ENCODE measurements around the gene CFAP54.

The CFAP54 gene

DNA sequence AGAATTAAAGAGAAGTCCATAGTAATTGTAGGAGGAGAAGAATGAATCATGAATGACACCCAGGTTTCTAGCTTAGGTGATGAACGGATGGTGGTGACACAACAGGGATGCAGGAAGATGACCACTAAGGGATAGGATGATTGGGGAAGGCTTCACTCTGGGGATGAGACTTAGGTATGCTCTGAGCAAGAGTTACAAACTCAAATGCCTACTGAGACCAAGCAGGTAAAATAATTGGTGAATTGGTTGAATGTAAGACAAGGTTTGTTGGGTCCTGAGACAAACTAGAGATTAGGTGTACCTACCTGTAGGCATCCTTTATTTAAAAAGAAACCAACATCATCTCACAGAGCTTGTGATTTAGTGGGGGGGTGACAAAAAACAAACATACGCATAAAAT lies 116.3 kb downstream of the CFAP54 start:
- no peak overlapping the region for H3K27ac ChIP-seq (ENCODE audit: low read depth, low read length)
- H3K27me3 ChIP-seq (ENCODE audit: control insufficient read depth in 1 of 2, insufficient read depth in 2 of 2, low read length in 2 of 2): no peaks in the 10 kb centered on the region
- H3K4me3 ChIP-seq (ENCODE audit: low read depth in 1 of 2, low read length in 2 of 2): no peak overlapping the region
- no peaks in the 10 kb centered on the region for H3K36me3 ChIP-seq (ENCODE audit: control insufficient read depth in 1 of 2, insufficient read depth in 2 of 2, low read length in 2 of 2)
- no peaks in the 10 kb centered on the region for H3K9me3 ChIP-seq (ENCODE audit: control insufficient read depth in 1 of 2, low read length in 2 of 2)
- no peak overlapping the region for H3K9ac ChIP-seq (ENCODE audit: low read depth in 1 of 2, low read length in 2 of 2)
- H3K4me1 ChIP-seq (ENCODE audit: control insufficient read depth in 1 of 2, insufficient read depth in 2 of 2, low read length in 2 of 2): no peaks in the 10 kb centered on the region

DNA sequence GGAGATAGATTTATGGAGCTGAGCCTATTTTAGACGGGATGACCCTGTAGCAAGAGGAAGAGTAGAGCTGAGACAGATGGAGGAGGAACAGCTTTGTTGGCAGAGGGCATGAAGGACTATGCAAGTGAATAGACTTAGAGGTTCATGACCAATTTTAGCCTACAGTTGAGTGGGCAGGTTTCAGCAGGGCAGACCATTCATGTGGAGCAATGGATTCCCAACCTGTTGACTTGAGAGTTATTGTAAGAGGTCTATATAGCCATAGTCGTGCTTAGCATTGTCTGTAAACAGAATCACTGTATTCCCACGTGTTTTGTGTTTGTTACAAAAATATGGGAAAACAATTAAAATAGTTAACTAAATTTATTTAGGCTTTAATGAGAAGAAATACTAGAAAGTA lies 116.8 kb downstream of the CFAP54 start:
- Histone ChIP-seq H3K9ac (ENCODE audit: low read depth in 1 of 2, low read length in 2 of 2) (no peak overlapping the region), H3K4me3 (ENCODE audit: low read depth in 1 of 2, low read length in 2 of 2) (no peak overlapping the region), H3K27ac (ENCODE audit: low read depth, low read length) (no peak overlapping the region), H3K4me1 (ENCODE audit: control insufficient read depth in 1 of 2, insufficient read depth in 2 of 2, low read length in 2 of 2) (no peaks in the 10 kb centered on the region), H3K36me3 (ENCODE audit: control insufficient read depth in 1 of 2, insufficient read depth in 2 of 2, low read length in 2 of 2) (no peaks in the 10 kb centered on the region), H3K27me3 (ENCODE audit: control insufficient read depth in 1 of 2, insufficient read depth in 2 of 2, low read length in 2 of 2) (no peaks in the 10 kb centered on the region), H3K9me3 (ENCODE audit: control insufficient read depth in 1 of 2, low read length in 2 of 2) (no peaks in the 10 kb centered on the region)

DNA sequence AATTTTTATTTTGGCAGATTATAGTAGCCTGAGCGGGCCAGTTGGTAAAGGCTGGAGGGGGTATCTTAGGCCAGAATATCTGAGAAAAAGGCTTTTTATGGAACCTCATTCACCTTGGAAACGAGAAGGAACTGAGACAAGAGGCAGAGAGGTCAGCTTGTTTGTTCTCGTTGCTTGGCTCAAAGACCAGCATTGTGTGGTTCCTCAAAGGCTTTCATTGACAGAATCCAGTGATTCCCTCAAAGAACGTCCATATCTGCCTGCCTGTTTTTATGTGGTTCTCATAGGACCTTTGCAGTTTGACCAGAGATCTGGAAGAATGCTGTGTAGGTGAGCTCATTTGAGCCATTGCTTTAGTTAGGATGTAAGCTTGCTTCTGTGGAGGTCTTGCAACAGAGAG lies 117.3 kb downstream of the CFAP54 start:
- Histone ChIP-seq H3K9me3 (ENCODE audit: control insufficient read depth in 1 of 2, low read length in 2 of 2) (no peaks in the 10 kb centered on the region), H3K4me1 (ENCODE audit: control insufficient read depth in 1 of 2, insufficient read depth in 2 of 2, low read length in 2 of 2) (no peaks in the 10 kb centered on the region), H3K4me3 (ENCODE audit: low read depth in 1 of 2, low read length in 2 of 2) (no peak overlapping the region), H3K36me3 (ENCODE audit: control insufficient read depth in 1 of 2, insufficient read depth in 2 of 2, low read length in 2 of 2) (no peaks in the 10 kb centered on the region), H3K27ac (ENCODE audit: low read depth, low read length) (no peak overlapping the region), H3K9ac (ENCODE audit: low read depth in 1 of 2, low read length in 2 of 2) (no peak overlapping the region), H3K27me3 (ENCODE audit: control insufficient read depth in 1 of 2, insufficient read depth in 2 of 2, low read length in 2 of 2) (no peaks in the 10 kb centered on the region)

DNA sequence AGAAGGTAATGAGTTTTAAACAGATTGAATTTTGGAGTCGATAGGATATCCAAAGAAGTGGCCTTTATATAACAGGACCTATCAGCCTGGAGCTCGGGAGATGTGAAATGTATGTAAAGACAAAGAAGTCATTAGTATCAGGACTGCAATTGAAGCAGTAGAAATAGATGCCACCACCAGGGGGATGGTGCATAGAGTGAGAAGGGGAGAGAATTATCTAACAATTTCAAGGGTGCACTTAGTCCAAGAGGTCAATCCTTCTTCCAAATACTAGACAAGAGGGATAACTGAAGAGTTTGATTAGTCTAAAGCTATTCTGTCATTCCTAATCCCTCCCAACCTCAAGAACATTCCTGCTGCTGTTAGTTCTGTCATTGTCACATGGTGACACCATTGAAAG lies 127.8 kb downstream of the CFAP54 start:
- Histone ChIP-seq H3K9ac (ENCODE audit: low read depth in 1 of 2, low read length in 2 of 2) (no peak overlapping the region), H3K4me3 (ENCODE audit: low read depth in 1 of 2, low read length in 2 of 2) (no peak overlapping the region), H3K27me3 (ENCODE audit: control insufficient read depth in 1 of 2, insufficient read depth in 2 of 2, low read length in 2 of 2) (no peaks in the 10 kb centered on the region), H3K27ac (ENCODE audit: low read depth, low read length) (no peak overlapping the region), H3K4me1 (ENCODE audit: control insufficient read depth in 1 of 2, insufficient read depth in 2 of 2, low read length in 2 of 2) (no peaks in the 10 kb centered on the region), H3K36me3 (ENCODE audit: control insufficient read depth in 1 of 2, insufficient read depth in 2 of 2, low read length in 2 of 2) (no peaks in the 10 kb centered on the region), H3K9me3 (ENCODE audit: control insufficient read depth in 1 of 2, low read length in 2 of 2) (no peaks in the 10 kb centered on the region)

DNA sequence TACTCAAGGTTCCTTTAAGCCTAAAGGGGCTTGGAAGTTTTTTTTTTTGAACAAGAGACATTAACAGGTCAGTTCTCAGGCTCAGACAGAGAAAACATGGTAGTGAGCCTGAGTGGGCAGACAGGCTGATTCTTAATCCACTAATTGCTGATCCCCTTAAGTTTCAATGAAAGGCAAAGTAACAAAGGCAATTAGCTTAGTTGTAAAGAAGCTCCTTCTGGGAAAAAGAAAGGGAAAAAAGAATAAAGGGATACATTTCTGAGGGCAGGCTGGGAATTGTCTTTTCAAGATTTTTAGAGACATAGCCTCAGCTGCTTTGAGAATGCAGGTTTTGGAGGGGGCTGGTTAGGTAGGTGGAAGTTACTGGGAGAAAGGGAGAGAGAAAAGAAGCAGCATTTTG lies 133.8 kb downstream of the CFAP54 start:
- Histone ChIP-seq H3K4me1 (ENCODE audit: control insufficient read depth in 1 of 2, insufficient read depth in 2 of 2, low read length in 2 of 2) (no peaks in the 10 kb centered on the region), H3K27me3 (ENCODE audit: control insufficient read depth in 1 of 2, insufficient read depth in 2 of 2, low read length in 2 of 2) (no peaks in the 10 kb centered on the region), H3K27ac (ENCODE audit: low read depth, low read length) (no peak overlapping the region), H3K9me3 (ENCODE audit: control insufficient read depth in 1 of 2, low read length in 2 of 2) (no peaks in the 10 kb centered on the region), H3K9ac (ENCODE audit: low read depth in 1 of 2, low read length in 2 of 2) (no peak overlapping the region), H3K36me3 (ENCODE audit: control insufficient read depth in 1 of 2, insufficient read depth in 2 of 2, low read length in 2 of 2) (no peaks in the 10 kb centered on the region), H3K4me3 (ENCODE audit: low read depth in 1 of 2, low read length in 2 of 2) (no peak overlapping the region)

DNA sequence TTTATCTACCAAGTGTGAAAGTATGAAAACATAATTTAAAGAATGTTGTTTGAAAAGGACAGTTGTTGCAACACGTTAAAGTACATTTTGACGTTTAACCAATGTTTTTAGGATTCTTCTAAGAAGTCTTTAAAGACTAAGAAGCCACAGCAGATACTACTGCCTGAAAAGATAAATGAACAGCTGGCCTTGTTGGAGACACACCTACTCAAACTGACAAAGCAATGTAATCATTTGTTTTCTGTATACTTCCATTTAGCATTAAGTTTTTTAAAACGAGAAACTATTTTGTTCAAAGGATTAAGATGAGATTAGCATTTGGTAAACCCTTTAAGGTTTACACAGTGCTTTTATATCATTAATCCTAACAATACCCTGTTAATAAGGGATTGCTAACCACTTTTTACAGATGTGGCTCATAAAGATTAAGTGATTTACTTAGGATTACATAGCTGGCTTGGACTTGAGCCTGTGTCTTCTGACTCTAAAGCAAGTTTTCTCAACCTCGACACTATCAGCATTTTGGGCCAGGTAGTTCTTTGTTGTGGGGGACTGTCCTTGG lies 134.4 kb downstream of the CFAP54 start:
- Histone ChIP-seq H3K4me3 (ENCODE audit: low read depth in 1 of 2, low read length in 2 of 2) (no peak overlapping the region), H3K36me3 (ENCODE audit: control insufficient read depth in 1 of 2, insufficient read depth in 2 of 2, low read length in 2 of 2) (no peaks in the 10 kb centered on the region), H3K4me1 (ENCODE audit: control insufficient read depth in 1 of 2, insufficient read depth in 2 of 2, low read length in 2 of 2) (no peaks in the 10 kb centered on the region), H3K9ac (ENCODE audit: low read depth in 1 of 2, low read length in 2 of 2) (no peak overlapping the region), H3K9me3 (ENCODE audit: control insufficient read depth in 1 of 2, low read length in 2 of 2) (no peaks in the 10 kb centered on the region), H3K27ac (ENCODE audit: low read depth, low read length) (no peak overlapping the region), H3K27me3 (ENCODE audit: control insufficient read depth in 1 of 2, insufficient read depth in 2 of 2, low read length in 2 of 2) (no peaks in the 10 kb centered on the region)

DNA sequence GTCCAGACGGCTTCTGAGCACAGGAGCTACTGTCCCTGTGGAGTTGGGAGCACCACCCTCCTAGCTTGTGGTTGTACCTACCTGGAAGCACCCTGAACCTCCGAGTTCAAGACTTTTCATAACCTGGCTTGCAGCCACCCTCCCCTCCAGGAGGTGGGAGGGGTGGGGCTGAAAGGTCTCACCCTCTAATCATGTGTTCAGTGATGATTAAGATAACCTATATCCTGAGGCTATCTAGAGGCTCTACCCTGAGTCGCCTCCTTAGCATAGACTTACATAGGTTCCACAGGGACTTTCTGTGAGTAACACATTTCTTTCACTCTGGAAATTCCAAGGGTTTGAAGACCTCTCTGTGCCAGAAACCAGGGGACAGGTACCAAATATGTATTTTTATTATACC lies 146.5 kb downstream of the CFAP54 start:
- H3K27me3 ChIP-seq (ENCODE audit: control insufficient read depth in 1 of 2, insufficient read depth in 2 of 2, low read length in 2 of 2): no peaks in the 10 kb centered on the region
- no peak overlapping the region for H3K27ac ChIP-seq (ENCODE audit: low read depth, low read length)
- no peaks in the 10 kb centered on the region for H3K9me3 ChIP-seq (ENCODE audit: control insufficient read depth in 1 of 2, low read length in 2 of 2)

DNA sequence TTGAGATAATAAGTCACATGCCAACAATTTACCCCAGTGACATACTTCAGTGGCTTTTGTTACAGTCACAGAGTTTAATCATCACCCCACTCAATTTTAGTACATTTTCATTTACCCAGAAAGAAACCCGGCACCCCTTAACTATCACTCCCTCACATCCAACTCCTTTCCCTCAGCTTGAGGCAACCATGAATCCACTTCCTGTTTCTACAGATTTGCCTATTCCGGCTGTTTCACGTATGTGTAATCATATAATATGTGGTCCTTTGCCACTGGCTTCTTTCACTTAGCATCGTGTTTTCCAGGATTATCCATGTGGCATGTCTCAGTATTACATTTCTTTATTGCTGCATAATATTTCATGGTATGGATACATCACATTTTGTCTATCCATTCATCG lies 147.5 kb downstream of the CFAP54 start:
- Histone ChIP-seq H3K9ac (ENCODE audit: low read depth in 1 of 2, low read length in 2 of 2) (no peak overlapping the region), H3K9me3 (ENCODE audit: control insufficient read depth in 1 of 2, low read length in 2 of 2) (no peaks in the 10 kb centered on the region), H3K4me3 (ENCODE audit: low read depth in 1 of 2, low read length in 2 of 2) (no peak overlapping the region), H3K27ac (ENCODE audit: low read depth, low read length) (no peak overlapping the region), H3K36me3 (ENCODE audit: control insufficient read depth in 1 of 2, insufficient read depth in 2 of 2, low read length in 2 of 2) (no peaks in the 10 kb centered on the region), H3K4me1 (ENCODE audit: control insufficient read depth in 1 of 2, insufficient read depth in 2 of 2, low read length in 2 of 2) (no peaks in the 10 kb centered on the region), H3K27me3 (ENCODE audit: control insufficient read depth in 1 of 2, insufficient read depth in 2 of 2, low read length in 2 of 2) (no peaks in the 10 kb centered on the region)

More for the DNA sequence above, 146.5 kb downstream of the CFAP54 start:
- H3K4me3 ChIP-seq (ENCODE audit: low read depth in 1 of 2, low read length in 2 of 2): no peak overlapping the region
- no peak overlapping the region for H3K9ac ChIP-seq (ENCODE audit: low read depth in 1 of 2, low read length in 2 of 2)
- H3K36me3 ChIP-seq (ENCODE audit: control insufficient read depth in 1 of 2, insufficient read depth in 2 of 2, low read length in 2 of 2): no peaks in the 10 kb centered on the region
- no peaks in the 10 kb centered on the region for H3K4me1 ChIP-seq (ENCODE audit: control insufficient read depth in 1 of 2, insufficient read depth in 2 of 2, low read length in 2 of 2)

DNA sequence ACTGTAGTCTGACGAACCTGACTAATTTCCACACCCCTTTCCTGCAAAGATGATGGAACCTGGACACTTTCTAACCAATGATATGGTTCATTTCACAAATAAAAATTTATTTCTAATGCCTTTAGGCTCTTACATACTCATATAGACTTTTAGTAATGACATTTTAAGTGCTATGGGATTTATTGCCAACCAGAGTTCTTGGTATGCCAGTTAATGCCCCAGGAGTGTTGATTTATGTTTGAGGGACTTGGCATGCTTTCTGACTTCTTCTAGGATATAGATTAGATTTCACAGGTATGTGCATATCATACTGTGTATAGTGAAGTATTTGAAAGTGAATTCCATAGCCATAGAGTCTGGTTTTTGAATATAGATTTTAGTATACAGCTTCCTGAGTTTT lies 159.5 kb downstream of the CFAP54 start:
- Histone ChIP-seq H3K4me3 (ENCODE audit: low read depth in 1 of 2, low read length in 2 of 2) (no peak overlapping the region), H3K36me3 (ENCODE audit: control insufficient read depth in 1 of 2, insufficient read depth in 2 of 2, low read length in 2 of 2) (no peaks in the 10 kb centered on the region), H3K9ac (ENCODE audit: low read depth in 1 of 2, low read length in 2 of 2) (no peak overlapping the region), H3K27ac (ENCODE audit: low read depth, low read length) (no peak overlapping the region), H3K9me3 (ENCODE audit: control insufficient read depth in 1 of 2, low read length in 2 of 2) (no peaks in the 10 kb centered on the region), H3K4me1 (ENCODE audit: control insufficient read depth in 1 of 2, insufficient read depth in 2 of 2, low read length in 2 of 2) (no peaks in the 10 kb centered on the region), H3K27me3 (ENCODE audit: control insufficient read depth in 1 of 2, insufficient read depth in 2 of 2, low read length in 2 of 2) (no peaks in the 10 kb centered on the region)

DNA sequence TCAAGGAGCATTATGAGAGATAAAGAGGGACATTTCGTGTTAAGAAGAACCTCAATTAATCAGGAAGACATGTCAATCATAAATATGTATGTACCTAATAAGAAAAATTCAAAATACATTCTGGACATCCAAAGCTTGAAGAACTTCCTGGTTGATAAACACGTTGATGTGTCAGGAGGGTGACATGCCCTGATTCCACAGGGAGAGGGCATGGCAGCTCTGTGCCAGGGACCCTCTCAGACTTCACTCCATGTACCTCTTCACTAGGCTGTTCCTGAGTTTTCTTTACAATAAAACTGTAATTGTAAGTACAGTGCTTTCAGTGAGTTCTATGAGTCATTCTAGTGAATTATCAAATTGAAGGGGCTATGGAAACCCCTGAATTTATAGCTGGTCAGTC lies 163.5 kb downstream of the CFAP54 start:
- Histone ChIP-seq H3K9me3 (ENCODE audit: control insufficient read depth in 1 of 2, low read length in 2 of 2) (no peaks in the 10 kb centered on the region), H3K27me3 (ENCODE audit: control insufficient read depth in 1 of 2, insufficient read depth in 2 of 2, low read length in 2 of 2) (no peaks in the 10 kb centered on the region), H3K4me3 (ENCODE audit: low read depth in 1 of 2, low read length in 2 of 2) (no peak overlapping the region), H3K27ac (ENCODE audit: low read depth, low read length) (no peak overlapping the region), H3K36me3 (ENCODE audit: control insufficient read depth in 1 of 2, insufficient read depth in 2 of 2, low read length in 2 of 2) (no peaks in the 10 kb centered on the region), H3K4me1 (ENCODE audit: control insufficient read depth in 1 of 2, insufficient read depth in 2 of 2, low read length in 2 of 2) (no peaks in the 10 kb centered on the region), H3K9ac (ENCODE audit: low read depth in 1 of 2, low read length in 2 of 2) (no peak overlapping the region)

DNA sequence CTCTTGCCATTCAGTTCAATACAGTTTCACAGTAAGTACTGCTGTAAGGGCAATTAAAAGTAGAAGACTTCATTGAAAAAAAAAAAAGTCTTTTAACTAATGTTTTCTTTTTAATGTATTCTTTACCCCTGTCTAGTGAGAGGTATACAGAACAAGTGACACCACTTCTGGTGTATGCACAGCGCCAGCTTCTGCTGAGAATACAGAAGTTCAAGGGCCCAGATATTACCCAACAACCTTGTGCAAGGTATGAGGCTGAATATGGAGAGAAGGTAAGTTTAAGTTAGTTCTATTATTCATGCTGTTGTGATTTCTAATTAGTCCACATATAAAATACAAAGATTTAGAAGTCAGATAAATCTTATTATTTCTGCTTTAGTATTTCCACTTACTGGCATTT lies 168.7 kb downstream of the CFAP54 start:
- H3K36me3 ChIP-seq (ENCODE audit: control insufficient read depth in 1 of 2, insufficient read depth in 2 of 2, low read length in 2 of 2): no peaks in the 10 kb centered on the region
- no peaks in the 10 kb centered on the region for H3K9me3 ChIP-seq (ENCODE audit: control insufficient read depth in 1 of 2, low read length in 2 of 2)
- no peak overlapping the region for H3K27ac ChIP-seq (ENCODE audit: low read depth, low read length)
- H3K4me3 ChIP-seq (ENCODE audit: low read depth in 1 of 2, low read length in 2 of 2): no peak overlapping the region
- no peaks in the 10 kb centered on the region for H3K27me3 ChIP-seq (ENCODE audit: control insufficient read depth in 1 of 2, insufficient read depth in 2 of 2, low read length in 2 of 2)
- no peaks in the 10 kb centered on the region for H3K4me1 ChIP-seq (ENCODE audit: control insufficient read depth in 1 of 2, insufficient read depth in 2 of 2, low read length in 2 of 2)
- H3K9ac ChIP-seq (ENCODE audit: low read depth in 1 of 2, low read length in 2 of 2): no peak overlapping the region
